SH-SY5Y (cell line): ENCODE measurements around the gene ATP10A.

Experiments used
- GATA2 ChIP-seq: IDR thresholded peaks from 2 replicates; pipeline ENCODE4 v1.6.1; 2011; ENCODE audit warnings: mild to moderate bottlenecking, low read depth, low read length
- GATA3 ChIP-seq: IDR thresholded peaks from 2 replicates; pipeline ENCODE4 v1.6.1; 2011; ENCODE audit warnings: low read depth, mild to moderate bottlenecking, low read length, moderate library complexity

DNA sequence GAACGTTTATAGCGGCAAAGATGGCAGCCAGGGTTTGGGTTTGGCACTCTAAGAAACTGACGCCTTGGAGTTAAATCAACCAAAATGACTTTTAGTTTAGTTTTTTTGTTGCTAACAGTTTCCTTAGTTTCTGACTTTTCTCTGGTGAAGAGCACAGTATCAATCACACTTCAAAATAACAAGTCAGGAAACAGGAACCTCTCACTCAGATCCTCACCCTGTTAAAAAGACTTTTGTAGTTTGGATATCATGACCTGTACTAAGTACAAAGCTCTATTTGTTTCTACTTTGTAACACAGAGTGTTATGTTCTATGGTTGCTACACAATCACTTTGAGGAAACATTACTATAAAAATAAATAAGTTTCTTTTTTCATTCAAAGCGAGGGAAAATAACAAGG is 51.1 kb downstream of the ATP10A start:
- TF ChIP-seq GATA3 (no peak), GATA2 (no peak)
